Bladder microvascular endothelial cell (primary cell): ENCODE data around the gene HSPA9. TPM values are rescaled to one million over a fixed set of nuclear protein-coding genes. Genes with fewer than 3 reads are reported as not detected.

Source experiments
- total RNA-seq: library from RNA; depleted of rRNA; stranded (reverse); fragments of >200 nt; gene quantifications from 2 replicates; pipeline ENCODE4 v1.2.3, GENCODE V29; 2014

Gene HSPA9
- total RNA-seq: 131 and 219 TPM in 2 replicates

DNA sequence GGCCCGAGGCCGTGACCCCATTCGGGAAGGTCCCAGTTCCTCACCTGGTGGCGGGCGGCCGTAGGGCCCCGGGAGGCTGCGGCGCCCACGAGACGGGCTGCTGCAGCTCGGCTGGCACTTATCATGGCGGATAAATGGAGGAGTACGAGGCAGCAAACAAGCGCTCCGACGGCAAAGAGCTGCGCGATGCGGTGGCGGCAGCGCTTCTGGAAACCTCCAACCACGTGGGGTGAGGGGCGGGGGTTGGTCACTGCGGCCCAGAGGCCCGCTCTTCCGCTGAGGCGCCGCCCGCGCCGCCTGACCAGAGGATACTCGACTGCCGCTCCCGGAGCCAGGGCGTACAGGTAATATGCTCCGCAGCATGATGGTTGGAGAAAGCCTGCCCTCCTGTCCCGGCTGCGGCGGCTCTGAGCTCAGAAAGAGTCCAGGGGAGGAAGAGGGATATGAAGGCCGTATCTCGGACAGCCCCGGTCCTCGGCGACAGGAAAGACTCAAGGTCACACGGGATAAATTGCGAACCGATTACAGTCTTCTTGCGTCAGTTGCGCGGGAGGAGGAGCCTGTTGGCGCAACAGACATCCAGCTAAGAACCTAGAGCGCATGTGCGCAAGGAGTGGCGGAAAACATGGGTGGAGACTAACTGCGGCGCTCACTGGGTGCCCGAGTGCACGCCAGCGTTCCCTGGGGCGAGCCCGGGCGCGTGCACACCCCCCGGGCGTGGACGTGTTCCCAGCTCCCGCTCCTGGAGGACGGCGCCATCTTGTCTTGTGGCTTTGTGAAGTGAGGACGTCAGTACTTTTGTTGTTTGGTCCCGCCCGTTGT, at the start of gene HSPA9:
Gene HSPA9, minus strand, starts transcription at position 208 of the 822 bp plus-strand sequence. Its CDS starts 83 bp downstream, at position 125.

DNA sequence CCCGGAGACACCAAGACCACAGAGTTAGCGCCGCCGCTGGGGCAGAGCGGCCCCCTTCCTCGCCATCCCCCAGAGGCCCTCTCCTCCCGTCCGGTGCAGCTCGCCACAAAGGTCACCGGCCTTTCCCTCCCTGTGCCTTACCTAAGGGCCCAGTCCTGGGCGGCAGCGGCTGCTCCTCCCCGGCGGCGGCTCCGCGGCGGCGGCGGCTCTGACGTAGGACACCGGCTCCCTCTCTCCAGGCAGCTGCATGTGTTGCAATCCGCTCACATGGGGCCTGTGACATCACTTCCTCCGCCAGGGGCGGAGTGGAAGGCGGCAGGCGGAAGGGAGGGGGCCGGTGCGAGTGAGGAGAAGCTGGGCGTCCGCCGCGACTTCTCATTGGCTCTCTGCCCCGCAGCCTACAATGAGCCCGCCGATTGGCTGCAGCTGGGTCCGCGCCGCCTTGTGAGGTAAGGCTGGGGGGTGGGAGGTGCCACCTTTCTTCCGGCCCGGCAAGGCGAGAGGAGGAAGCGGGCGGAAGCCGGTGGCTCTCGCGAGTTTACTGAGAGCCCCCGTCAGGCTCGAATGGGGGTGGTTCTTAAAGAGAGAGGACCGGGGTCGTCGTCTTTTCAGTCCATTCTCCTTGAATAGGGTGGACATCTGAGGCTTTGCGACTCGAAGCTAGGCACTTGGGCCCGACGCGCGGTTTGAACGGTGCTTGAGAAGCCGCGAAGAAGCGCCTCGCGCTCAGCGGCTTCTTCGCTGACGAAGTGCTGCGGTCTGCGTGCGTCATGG, 32.1 kb downstream of the HSPA9 start, which contains the start of gene ETF1:
Gene ETF1, minus strand, starts transcription at position 281 of the 774 bp plus-strand sequence. CDS start 318 bp downstream, outside the sequence.

Other genes with a start within 250 kb of the HSPA9 start
- gene CDC25C, start 243.6 kb downstream of the HSPA9 start, total RNA-seq: 3.7 and 8.1 TPM in 2 replicates
- gene FAM53C, start 237.1 kb downstream of the HSPA9 start, total RNA-seq: 17.2 and 31.5 TPM in 2 replicates
- gene KDM3B, start 222.7 kb downstream of the HSPA9 start, total RNA-seq: 33.5 and 63.2 TPM in 2 replicates
- 0.65 and 3.8 TPM in 2 replicates for gene REEP2, start 136.3 kb downstream of the HSPA9 start, total RNA-seq
- gene EGR1, start 109.9 kb downstream of the HSPA9 start, total RNA-seq: 0.32 and 3.8 TPM in 2 replicates
- gene ETF1, start 32.2 kb downstream of the HSPA9 start, total RNA-seq: 63.3 and 91.3 TPM in 2 replicates
- gene CTNNA1, start 178.0 kb upstream of the HSPA9 start, total RNA-seq: 576 and 698 TPM in 2 replicates